DMS 273 (cell line): ENCODE measurements around the gene GRB10.
A peak's percentile ranks its signal among the peaks of the same experiment; 100 is the strongest.

ENCODE experiments used
- DNase-seq: peaks from one replicate; lab custom pipeline; 2025; ENCODE audit not compliant: unreplicated experiment; lab: John Stamatoyannopoulos, UW

Gene GRB10

GRCh38 chr7:50615519-50616080 is 167.1 kb downstream of the GRB10 start:
- no peak for DNase-seq

- DNase-seq = peak; percentile 9
Observed at GRCh38 chr7:50614721-50615518, 167.8 kb downstream of the GRB10 start.

GRCh38 chr7:50613473-50613872 is 169.2 kb downstream of the GRB10 start:
- no peak for DNase-seq

GRCh38 chr7:50612704-50613103 is 170.0 kb downstream of the GRB10 start:
- no peak for DNase-seq

- no peak for DNase-seq
Observed at GRCh38 chr7:50610521-50611277, 172.0 kb downstream of the GRB10 start.

- DNase-seq = no peak
Observed at GRCh38 chr7:50608196-50608906, 174.3 kb downstream of the GRB10 start.

- DNase-seq = no peak
Observed at GRCh38 chr7:50607524-50608125, 175.1 kb downstream of the GRB10 start.

GRCh38 chr7:50605059-50605458 is 177.6 kb downstream of the GRB10 start:
- DNase-seq = no peak

- no peak for DNase-seq
Observed at GRCh38 chr7:50603287-50603686, 179.4 kb downstream of the GRB10 start.

- DNase-seq = no peak
Observed at GRCh38 chr7:50599385-50599784, 183.3 kb downstream of the GRB10 start.

GRCh38 chr7:50598460-50599343 is 184.0 kb downstream of the GRB10 start:
- no peak for DNase-seq

- no peak for DNase-seq
Observed at GRCh38 chr7:50596484-50596883, 186.2 kb downstream of the GRB10 start.

GRCh38 chr7:50595491-50596102 is 187.1 kb downstream of the GRB10 start:
- DNase-seq = peak; percentile 52

GRCh38 chr7:50594734-50595485 is 187.8 kb downstream of the GRB10 start:
- DNase-seq = no peak

- DNase-seq = no peak
Observed at GRCh38 chr7:50594136-50594535, 188.6 kb downstream of the GRB10 start.

- DNase-seq = no peak
Observed at GRCh38 chr7:50592940-50593339, 189.8 kb downstream of the GRB10 start.

GRCh38 chr7:50591480-50592438 is 190.9 kb downstream of the GRB10 start:
- no peak for DNase-seq

GRCh38 chr7:50591098-50591479 is 191.6 kb downstream of the GRB10 start:
- DNase-seq = no peak
